Measurements from ENCODE around the gene DIP2A. TPM values are rescaled to one million over a fixed set of nuclear protein-coding genes. Genes with fewer than 3 reads are reported as not detected.
A peak's percentile ranks its signal among the peaks of the same experiment; 100 is the strongest.

Gene DIP2A
- total and polyA plus RNA-seq, 7 experiments from 2014 or later, result 16.9 to 118 (median 105) TPM

GRCh38 chr21:46436621-46437020 is 22.1 kb upstream of the DIP2A start:
- CTCF ChIA-PET, result no interaction called here
- H3K27ac Mint-ChIP-seq, result no peak overlapping the region

GRCh38 chr21:46437096-46437498 is 21.6 kb upstream of the DIP2A start:
- H3K27ac Mint-ChIP-seq, result no peak overlapping the region
- H3K4me3 Mint-ChIP-seq, result no peak overlapping the region
- CTCF ChIA-PET, result no interaction called here
- H3K9me3 Mint-ChIP-seq, result no peaks in the 10 kb centered on the region
- POLR2A ChIA-PET, result interaction anchor here (1.4 kb wide), 1 partner anchor 9 kb away, joined by 3 read pairs; no protein-coding TSS in a partner anchor
- DNase-seq (no peak), ATAC-seq (no peak)
- H3K27me3 Mint-ChIP-seq, result no peaks in the 10 kb centered on the region
- Histone ChIP-seq H3K27ac (ENCODE audit: low read depth, low read length) (no peak overlapping the region), H3K9me3 (ENCODE audit: control insufficient read depth in 2 of 3, low read length in 3 of 3) (no peaks in the 10 kb centered on the region), H3K4me1 (ENCODE audit: control insufficient read depth in 2 of 2, insufficient read depth in 2 of 2, low read length in 2 of 2) (no peaks in the 10 kb centered on the region), H3K27me3 (ENCODE audit: control insufficient read depth in 2 of 2, insufficient read depth in 2 of 2, low read length in 2 of 2) (no peaks in the 10 kb centered on the region), H3K36me3 (ENCODE audit: control insufficient read depth in 2 of 3, insufficient read depth in 3 of 3, low read length in 3 of 3) (peaks cover 4 to 76% (median 6%) of the 10 kb centered on the region in 3 experiments), H3K4me3 (ENCODE audit: low read length) (no peak overlapping the region)
- peaks cover 0 to 49% (median 14%) of the 10 kb centered on the region in 5 donors for H3K36me3 Mint-ChIP-seq
- intact Hi-C loops (cut with micrococcal nuclease), result no loop called here
- H3K4me1 Mint-ChIP-seq, result no peaks in the 10 kb centered on the region

More at GRCh38 chr21:46436621-46437020, 22.1 kb upstream of the DIP2A start:
- Histone ChIP-seq H3K36me3 (ENCODE audit: control insufficient read depth in 2 of 3, insufficient read depth in 3 of 3, low read length in 3 of 3) (peaks cover 4 to 76% (median 10%) of the 10 kb centered on the region in 3 experiments), H3K27ac (ENCODE audit: low read depth, low read length) (no peak overlapping the region), H3K9me3 (ENCODE audit: control insufficient read depth in 2 of 3, low read length in 3 of 3) (no peaks in the 10 kb centered on the region), H3K4me3 (ENCODE audit: low read length) (no peak overlapping the region), H3K27me3 (ENCODE audit: control insufficient read depth in 2 of 2, insufficient read depth in 2 of 2, low read length in 2 of 2) (no peaks in the 10 kb centered on the region), H3K4me1 (ENCODE audit: control insufficient read depth in 2 of 2, insufficient read depth in 2 of 2, low read length in 2 of 2) (no peaks in the 10 kb centered on the region)
- H3K9me3 Mint-ChIP-seq, result no peaks in the 10 kb centered on the region
- peaks cover 4 to 53% (median 18%) of the 10 kb centered on the region in 5 donors for H3K36me3 Mint-ChIP-seq
- no peaks in the 10 kb centered on the region for H3K27me3 Mint-ChIP-seq
- ATAC-seq, result no peak
- no peak for DNase-seq
- intact Hi-C loops (cut with micrococcal nuclease), result no loop called here
- H3K4me3 Mint-ChIP-seq, result no peak overlapping the region
- POLR2A ChIA-PET, result interaction anchor here (0.9 to 1.4 kb wide), 2 partner anchors 10 to 13 kb away, joined by 3 read pairs; no protein-coding TSS in a partner anchor
- H3K4me1 Mint-ChIP-seq, result peaks cover 0 to 4% (median 0%) of the 10 kb centered on the region in 7 donors

- no peaks in the 10 kb centered on the region for H3K27me3 Mint-ChIP-seq
- Histone ChIP-seq H3K9me3 (ENCODE audit: control insufficient read depth in 2 of 3, low read length in 3 of 3) (no peaks in the 10 kb centered on the region), H3K27me3 (ENCODE audit: control insufficient read depth in 2 of 2, insufficient read depth in 2 of 2, low read length in 2 of 2) (no peaks in the 10 kb centered on the region), H3K27ac (ENCODE audit: low read depth, low read length) (no peak overlapping the region), H3K4me1 (ENCODE audit: control insufficient read depth in 2 of 2, insufficient read depth in 2 of 2, low read length in 2 of 2) (no peaks in the 10 kb centered on the region), H3K4me3 (ENCODE audit: low read length) (no peak overlapping the region), H3K36me3 (ENCODE audit: control insufficient read depth in 2 of 3, insufficient read depth in 3 of 3, low read length in 3 of 3) (peaks cover 4 to 76% (median 5%) of the 10 kb centered on the region in 3 experiments)
- intact Hi-C loops (cut with micrococcal nuclease), result no loop called here
- ChIA-PET CTCF (no interaction called here), POLR2A (interaction anchor here (1.4 kb wide), 1 partner anchor 9 kb away, joined by 3 read pairs; no protein-coding TSS in a partner anchor)
- peak overlapping the region in 1 of 9 donors; percentile 21 for H3K27ac Mint-ChIP-seq
- ATAC-seq (no peak), DNase-seq (no peak)
- no peaks in the 10 kb centered on the region for H3K9me3 Mint-ChIP-seq
- H3K4me1 Mint-ChIP-seq, result no peaks in the 10 kb centered on the region
- peaks cover 2 to 53% (median 12%) of the 10 kb centered on the region in 5 donors for H3K36me3 Mint-ChIP-seq
- H3K4me3 Mint-ChIP-seq, result no peak overlapping the region
These were observed 21.2 kb upstream of the DIP2A start for GRCh38 chr21:46437511-46437910.

- H3K4me3 Mint-ChIP-seq, result no peak overlapping the region
- intact Hi-C loops (cut with micrococcal nuclease), result no loop called here
- Histone ChIP-seq H3K4me1 (ENCODE audit: control insufficient read depth in 2 of 2, insufficient read depth in 2 of 2, low read length in 2 of 2) (no peaks in the 10 kb centered on the region), H3K27me3 (ENCODE audit: control insufficient read depth in 2 of 2, insufficient read depth in 2 of 2, low read length in 2 of 2) (no peaks in the 10 kb centered on the region), H3K27ac (ENCODE audit: low read depth, low read length) (no peak overlapping the region), H3K9me3 (ENCODE audit: control insufficient read depth in 2 of 3, low read length in 3 of 3) (no peaks in the 10 kb centered on the region), H3K36me3 (ENCODE audit: control insufficient read depth in 2 of 3, insufficient read depth in 3 of 3, low read length in 3 of 3) (peaks cover 4 to 83% (median 5%) of the 10 kb centered on the region in 3 experiments), H3K4me3 (ENCODE audit: low read length) (no peak overlapping the region)
- POLR2A ChIA-PET, result interaction anchor here (0.6 to 1.4 kb wide), 2 partner anchors 8 to 155 kb away, joined by 3 to 5 read pairs; no protein-coding TSS in a partner anchor
- no peaks in the 10 kb centered on the region for H3K27me3 Mint-ChIP-seq
- H3K36me3 Mint-ChIP-seq, result peaks cover 4 to 58% (median 12%) of the 10 kb centered on the region in 5 donors
- H3K27ac Mint-ChIP-seq, result no peak overlapping the region
- H3K4me1 Mint-ChIP-seq, result no peaks in the 10 kb centered on the region
- ATAC-seq (no peak), DNase-seq (no peak)
- CTCF ChIA-PET, result no interaction called here
- no peaks in the 10 kb centered on the region for H3K9me3 Mint-ChIP-seq
These were observed 20.4 kb upstream of the DIP2A start for GRCh38 chr21:46438241-46438640.

- intact Hi-C loops (cut with micrococcal nuclease), result no loop called here
- Mint-ChIP-seq H3K4me3 (no peak overlapping the region), H3K27me3 (no peaks in the 10 kb centered on the region), H3K4me1 (peaks cover 0 to 4% (median 0%) of the 10 kb centered on the region in 7 donors), H3K9me3 (no peaks in the 10 kb centered on the region), H3K27ac (peak overlapping the region in 1 of 9 donors; percentile 5), H3K36me3 (peaks cover 4 to 61% (median 14%) of the 10 kb centered on the region in 5 donors)
- peaks cover 4 to 74% (median 5%) of the 10 kb centered on the region in 3 experiments for H3K36me3 ChIP-seq (ENCODE audit: control insufficient read depth in 2 of 3, insufficient read depth in 3 of 3, low read length in 3 of 3)
- H3K9me3 ChIP-seq (ENCODE audit: control insufficient read depth in 2 of 3, low read length in 3 of 3), result no peaks in the 10 kb centered on the region
- POLR2A ChIA-PET, result no interaction called here
- H3K4me3 ChIP-seq (ENCODE audit: low read length), result no peak overlapping the region
- H3K27me3 ChIP-seq (ENCODE audit: control insufficient read depth in 2 of 2, insufficient read depth in 2 of 2, low read length in 2 of 2), result no peaks in the 10 kb centered on the region
- CTCF ChIA-PET, result no interaction called here
- ATAC-seq (no peak), DNase-seq (no peak)
- no peaks in the 10 kb centered on the region for H3K4me1 ChIP-seq (ENCODE audit: control insufficient read depth in 2 of 2, insufficient read depth in 2 of 2, low read length in 2 of 2)
- H3K27ac ChIP-seq (ENCODE audit: low read depth, low read length), result no peak overlapping the region
These were observed 18.8 kb upstream of the DIP2A start for GRCh38 chr21:46439906-46440305.

- POLR2A ChIA-PET, result no interaction called here
- Histone ChIP-seq H3K27ac (ENCODE audit: low read depth, low read length) (no peak overlapping the region), H3K4me3 (ENCODE audit: low read length) (no peak overlapping the region), H3K9me3 (ENCODE audit: control insufficient read depth in 2 of 3, low read length in 3 of 3) (no peaks in the 10 kb centered on the region), H3K36me3 (ENCODE audit: control insufficient read depth in 2 of 3, insufficient read depth in 3 of 3, low read length in 3 of 3) (peaks cover 4 to 70% (median 5%) of the 10 kb centered on the region in 3 experiments), H3K4me1 (ENCODE audit: control insufficient read depth in 2 of 2, insufficient read depth in 2 of 2, low read length in 2 of 2) (no peaks in the 10 kb centered on the region), H3K27me3 (ENCODE audit: control insufficient read depth in 2 of 2, insufficient read depth in 2 of 2, low read length in 2 of 2) (no peaks in the 10 kb centered on the region)
- peaks cover 4 to 61% (median 20%) of the 10 kb centered on the region in 5 donors for H3K36me3 Mint-ChIP-seq
- no peaks in the 10 kb centered on the region for H3K9me3 Mint-ChIP-seq
- no peak for ATAC-seq
- H3K4me3 Mint-ChIP-seq, result no peak overlapping the region
- no peak for DNase-seq
- no peaks in the 10 kb centered on the region for H3K27me3 Mint-ChIP-seq
- H3K27ac Mint-ChIP-seq, result peak overlapping the region in 1 of 9 donors; percentile 82
- intact Hi-C loops (cut with micrococcal nuclease), result no loop called here
- CTCF ChIA-PET, result no interaction called here
- peaks cover 0 to 4% (median 0%) of the 10 kb centered on the region in 7 donors for H3K4me1 Mint-ChIP-seq
These were observed 17.4 kb upstream of the DIP2A start for GRCh38 chr21:46441331-46441730.

- H3K27me3 ChIP-seq (ENCODE audit: control insufficient read depth in 2 of 2, insufficient read depth in 2 of 2, low read length in 2 of 2), result no peaks in the 10 kb centered on the region
- H3K36me3 ChIP-seq (ENCODE audit: control insufficient read depth in 2 of 3, insufficient read depth in 3 of 3, low read length in 3 of 3), result peaks cover 4 to 63% (median 5%) of the 10 kb centered on the region in 3 experiments
- intact Hi-C loops (cut with micrococcal nuclease), result no loop called here
- Mint-ChIP-seq H3K4me3 (no peak overlapping the region), H3K4me1 (peaks cover 0 to 4% (median 0%) of the 10 kb centered on the region in 7 donors), H3K27ac (peak overlapping the region in 1 of 9 donors; percentile 49), H3K27me3 (no peaks in the 10 kb centered on the region), H3K36me3 (peaks cover 4 to 60% (median 23%) of the 10 kb centered on the region in 5 donors), H3K9me3 (no peaks in the 10 kb centered on the region)
- H3K4me1 ChIP-seq (ENCODE audit: control insufficient read depth in 2 of 2, insufficient read depth in 2 of 2, low read length in 2 of 2), result no peaks in the 10 kb centered on the region
- no peaks in the 10 kb centered on the region for H3K9me3 ChIP-seq (ENCODE audit: control insufficient read depth in 2 of 3, low read length in 3 of 3)
- ChIA-PET CTCF (no interaction called here), POLR2A (interaction anchor here (0.7 kb wide), 1 partner anchor 1242 kb away, joined by 3 read pairs; no protein-coding TSS in a partner anchor)
- no peak overlapping the region for H3K27ac ChIP-seq (ENCODE audit: low read depth, low read length)
- DNase-seq (no peak), ATAC-seq (no peak)
- no peak overlapping the region for H3K4me3 ChIP-seq (ENCODE audit: low read length)
These were observed 16.7 kb upstream of the DIP2A start for GRCh38 chr21:46441961-46442498.
